Ishikawa (cell line): ENCODE data around the gene CD8A.
A peak's percentile ranks its signal among the peaks of the same experiment; 100 is the strongest.

Experiments
- CEBPB ChIP-seq: IDR thresholded peaks from 2 replicates; pipeline ENCODE4 v1.6.1; 2012
- CREB1 ChIP-seq: IDR thresholded peaks from 2 replicates; pipeline ENCODE4 v1.6.1; 2012; ENCODE audit warnings: low read depth
- EGR1 ChIP-seq: IDR thresholded peaks from 2 replicates; pipeline ENCODE4 v1.6.1; 2012
- EP300 ChIP-seq: IDR thresholded peaks from 2 replicates; pipeline ENCODE4 v1.6.1; 2012; ENCODE audit warnings: borderline replicate concordance
- FOXM1 ChIP-seq: IDR thresholded peaks from 2 replicates; pipeline ENCODE4 v1.6.1; 2012; ENCODE audit warnings: low read depth, borderline replicate concordance
- MAX ChIP-seq: IDR thresholded peaks from 2 replicates; pipeline ENCODE4 v1.6.1; 2012
- NFIC ChIP-seq: IDR thresholded peaks from 2 replicates; pipeline ENCODE4 v1.6.1; 2012
- RAD21 ChIP-seq: IDR thresholded peaks from 2 replicates; pipeline ENCODE4 v1.6.1; 2012; ENCODE audit warnings: low read depth
- REST ChIP-seq: IDR thresholded peaks from 2 replicates; pipeline ENCODE4 v1.6.1; 2012; ENCODE audit warnings: low read depth, mild to moderate bottlenecking
- TAF1 ChIP-seq: IDR thresholded peaks from 2 replicates; pipeline ENCODE4 v1.6.1; 2012; ENCODE audit warnings: low read depth, mild to moderate bottlenecking
- TCF12 ChIP-seq: IDR thresholded peaks from 2 replicates; pipeline ENCODE4 v1.6.1; 2012; ENCODE audit warnings: low read depth
- TEAD4 ChIP-seq: IDR thresholded peaks from 2 replicates; pipeline ENCODE4 v1.6.1; 2012
- USF1 ChIP-seq: IDR thresholded peaks from 2 replicates; pipeline ENCODE4 v1.6.1; 2012
- YY1 ChIP-seq: IDR thresholded peaks from 2 replicates; pipeline ENCODE4 v1.6.1; 2012; ENCODE audit warnings: low read depth
- ZBTB7A ChIP-seq: IDR thresholded peaks from 2 replicates; pipeline ENCODE4 v1.6.1; 2012; ENCODE audit warnings: low read depth

Gene CD8A

GRCh38 chr2:86747711-86748639 is 42.7 kb downstream of the CD8A start:
- TF ChIP-seq CEBPB (peak; percentile 83), YY1 (no peak), ZBTB7A (no peak), EP300 (no peak), NFIC (no peak), FOXM1 (no peak), RAD21 (no peak), CREB1 (no peak), REST (no peak)

GRCh38 chr2:86746939-86747338 is 43.8 kb downstream of the CD8A start:
- TF ChIP-seq TEAD4 = no peak
- no peak for TF ChIP-seq ZBTB7A
- TF ChIP-seq CREB1 = no peak
- no peak for TF ChIP-seq TCF12

GRCh38 chr2:86744152-86744551 is 46.6 kb downstream of the CD8A start:
- TF ChIP-seq TCF12 = no peak
- TF ChIP-seq CREB1 = no peak
- no peak for TF ChIP-seq CEBPB
- no peak for TF ChIP-seq REST
- TF ChIP-seq TAF1 = no peak
- no peak for TF ChIP-seq TEAD4
- TF ChIP-seq EGR1 = no peak
- TF ChIP-seq ZBTB7A = no peak
- no peak for TF ChIP-seq RAD21
- no peak for TF ChIP-seq YY1
- no peak for TF ChIP-seq USF1
- no peak for TF ChIP-seq MAX
- TF ChIP-seq EP300 = no peak
- TF ChIP-seq FOXM1 = no peak
- TF ChIP-seq NFIC = no peak
